HG02759 (cell line): ENCODE results near the gene MSLN.
"Not testable (repeated sequence)": the region's sequence is repeated elsewhere in the genome, so short reads cannot be mapped to it uniquely, and the experiment has no call there.

Source experiments
- ATAC-seq: cut with Tn5 transposase; IDR thresholded peaks from one replicate; pipeline ENCODE4 v1.9.1; 2021; ENCODE audit warnings: mild to moderate bottlenecking, moderate library complexity; ENCODE audit not compliant: unreplicated experiment

The MSLN gene

GRCh38 chr16:760545-761343 is at the start of gene MSLN:
TSS of gene MSLN (plus strand) at chr16:760734. CDS start at chr16:762681, 1,947 bp downstream.
- ATAC-seq, result no peak

GRCh38 chr16:711084-711483 is 49.5 kb upstream of the MSLN start:
- no peak for ATAC-seq

- ATAC-seq, result no peak
Observed at GRCh38 chr16:711548-712320, 48.8 kb upstream of the MSLN start.

- ATAC-seq, result not testable (repeated sequence)
Observed at GRCh38 chr16:712740-713250, 47.7 kb upstream of the MSLN start.

- no peak for ATAC-seq
Observed at GRCh38 chr16:714079-714478, 46.5 kb upstream of the MSLN start.

- ATAC-seq, result peak; percentile 84
Observed at GRCh38 chr16:714558-715476, 45.7 kb upstream of the MSLN start, which contains the start of gene METRN. TSS of gene METRN (plus strand) at chr16:715118. CDS start at chr16:715290, 172 bp downstream.

- peak; percentile 12 for ATAC-seq
Observed at GRCh38 chr16:715477-716199, 44.9 kb upstream of the MSLN start.

- ATAC-seq, result no peak
Observed at GRCh38 chr16:716200-716568, 44.4 kb upstream of the MSLN start.

- no peak for ATAC-seq
Observed at GRCh38 chr16:716768-717325, 43.7 kb upstream of the MSLN start.

- ATAC-seq, result no peak
Observed at GRCh38 chr16:717450-718245, 42.9 kb upstream of the MSLN start.

- ATAC-seq, result no peak
Observed at GRCh38 chr16:718389-718788, 42.1 kb upstream of the MSLN start.

- no peak for ATAC-seq
Observed at GRCh38 chr16:718922-719321, 41.6 kb upstream of the MSLN start.

GRCh38 chr16:719815-720446 is 40.6 kb upstream of the MSLN start:
- ATAC-seq, result no peak

- ATAC-seq, result peak; percentile 19
Observed at GRCh38 chr16:720447-720989, 40.0 kb upstream of the MSLN start.

- peak; percentile 76 for ATAC-seq
Observed at GRCh38 chr16:720990-721764, 39.4 kb upstream of the MSLN start, which contains the start of gene ANTKMT. TSS of gene ANTKMT (plus strand) at chr16:721146. CDS start at chr16:721275, 129 bp downstream.

GRCh38 chr16:721765-722540 is 38.6 kb upstream of the MSLN start:
- no peak for ATAC-seq
